Omental fat pad (tissue), 4 donors: ENCODE data around the gene CTTNBP2. TPM values are rescaled to one million over a fixed set of nuclear protein-coding genes. Genes with fewer than 3 reads are reported as not detected.

Experiments used
- ATAC-seq: fragments of 150-250 bp; one replicate; pipeline ENCODE4 v1.9.1; 2016; ENCODE audit warnings: mild to moderate bottlenecking, moderate library complexity; ENCODE audit not compliant: low FRiP score
- DNase-seq: peaks from one replicate; pipeline ENCODE4 v3.0.0-alpha.2; 2019; ENCODE audit warnings: low spot score
- total RNA-seq, 4 donors: library from RNA; depleted of rRNA; stranded (reverse); fragments of >200 nt; gene quantifications; one replicate each; pipeline ENCODE4 v1.1.0, GENCODE V29; 2016
- TF ChIP-seq, protein P1 (sequence below), 3 donors: fragments of 450-650 bp; IDR thresholded peaks; one replicate each; pipeline ENCODE4 v1.5.1; 2016 to 2017; ENCODE audit warnings: antibody characterized with exemption in 3 of 3, mild to moderate bottlenecking in 3 of 3, moderate library complexity in 2 of 3

CTTNBP2 gene
- total RNA-seq, 4 donors from 2014 or later = 4.7 to 15.1 (median 13.0) TPM

GRCh38 chr7:117816727-117817126, 56.5 kb downstream of the CTTNBP2 start:
- TF ChIP-seq, protein P1, sequence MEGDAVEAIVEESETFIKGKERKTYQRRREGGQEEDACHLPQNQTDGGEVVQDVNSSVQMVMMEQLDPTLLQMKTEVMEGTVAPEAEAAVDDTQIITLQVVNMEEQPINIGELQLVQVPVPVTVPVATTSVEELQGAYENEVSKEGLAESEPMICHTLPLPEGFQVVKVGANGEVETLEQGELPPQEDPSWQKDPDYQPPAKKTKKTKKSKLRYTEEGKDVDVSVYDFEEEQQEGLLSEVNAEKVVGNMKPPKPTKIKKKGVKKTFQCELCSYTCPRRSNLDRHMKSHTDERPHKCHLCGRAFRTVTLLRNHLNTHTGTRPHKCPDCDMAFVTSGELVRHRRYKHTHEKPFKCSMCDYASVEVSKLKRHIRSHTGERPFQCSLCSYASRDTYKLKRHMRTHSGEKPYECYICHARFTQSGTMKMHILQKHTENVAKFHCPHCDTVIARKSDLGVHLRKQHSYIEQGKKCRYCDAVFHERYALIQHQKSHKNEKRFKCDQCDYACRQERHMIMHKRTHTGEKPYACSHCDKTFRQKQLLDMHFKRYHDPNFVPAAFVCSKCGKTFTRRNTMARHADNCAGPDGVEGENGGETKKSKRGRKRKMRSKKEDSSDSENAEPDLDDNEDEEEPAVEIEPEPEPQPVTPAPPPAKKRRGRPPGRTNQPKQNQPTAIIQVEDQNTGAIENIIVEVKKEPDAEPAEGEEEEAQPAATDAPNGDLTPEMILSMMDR (IDR thresholded peaks at IDR 0.05) = no peak
- DNase-seq (no peak), ATAC-seq (no peak)

GRCh38 chr7:117811696-117812095, 61.5 kb downstream of the CTTNBP2 start:
- TF ChIP-seq, protein P1 (IDR thresholded peaks at IDR 0.05) = no peak
- no peak for ATAC-seq
- DNase-seq = no peak

DNA sequence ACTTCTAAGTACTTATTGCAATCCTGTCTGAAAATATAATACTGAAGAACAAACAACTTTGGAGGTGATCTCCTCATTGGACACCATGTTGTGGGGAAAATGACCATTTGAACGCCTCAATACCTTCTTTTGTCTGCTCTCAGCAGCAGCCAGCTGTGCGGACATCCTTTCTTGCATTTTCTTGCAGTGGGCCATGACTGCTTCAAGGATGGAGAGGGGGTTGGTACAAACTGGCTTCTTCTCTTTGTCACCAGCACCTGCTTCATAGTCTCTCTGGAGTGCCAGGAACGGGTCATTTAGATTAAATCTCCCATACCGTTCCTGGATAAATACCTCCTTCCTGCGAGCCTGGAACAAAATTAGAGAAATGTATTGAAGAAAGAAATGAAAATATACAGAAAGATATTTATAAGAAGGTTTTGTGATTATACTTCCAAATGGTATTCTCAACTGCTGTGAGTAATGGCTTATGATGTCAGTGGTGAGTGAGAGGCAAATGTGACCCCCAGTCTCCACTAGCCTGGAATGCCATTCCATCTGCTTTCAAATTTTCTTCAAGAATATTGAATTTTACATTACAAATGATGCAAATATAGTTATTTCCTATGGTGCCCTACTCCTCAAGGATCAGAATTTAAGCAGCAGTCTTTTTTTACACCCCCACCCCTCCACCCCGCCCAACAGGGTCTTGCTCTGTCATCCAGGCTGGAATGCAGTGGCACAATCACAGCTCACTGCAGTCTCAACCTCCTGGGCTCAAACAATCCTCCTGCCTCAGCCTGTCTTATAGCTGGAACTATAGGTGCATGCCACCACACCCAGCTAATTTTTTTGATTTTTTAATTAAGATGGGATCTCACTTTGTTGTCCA, 62.4 kb downstream of the CTTNBP2 start:
- DNase-seq (no peak), ATAC-seq (no peak)
- TF ChIP-seq, protein P1 (IDR thresholded peaks at IDR 0.05) = no peak

- no peak for DNase-seq
- no peak for ATAC-seq
- TF ChIP-seq, protein P1 (IDR thresholded peaks at IDR 0.05) = no peak
Measured at GRCh38 chr7:117809958-117810357, 63.3 kb downstream of the CTTNBP2 start.

DNA sequence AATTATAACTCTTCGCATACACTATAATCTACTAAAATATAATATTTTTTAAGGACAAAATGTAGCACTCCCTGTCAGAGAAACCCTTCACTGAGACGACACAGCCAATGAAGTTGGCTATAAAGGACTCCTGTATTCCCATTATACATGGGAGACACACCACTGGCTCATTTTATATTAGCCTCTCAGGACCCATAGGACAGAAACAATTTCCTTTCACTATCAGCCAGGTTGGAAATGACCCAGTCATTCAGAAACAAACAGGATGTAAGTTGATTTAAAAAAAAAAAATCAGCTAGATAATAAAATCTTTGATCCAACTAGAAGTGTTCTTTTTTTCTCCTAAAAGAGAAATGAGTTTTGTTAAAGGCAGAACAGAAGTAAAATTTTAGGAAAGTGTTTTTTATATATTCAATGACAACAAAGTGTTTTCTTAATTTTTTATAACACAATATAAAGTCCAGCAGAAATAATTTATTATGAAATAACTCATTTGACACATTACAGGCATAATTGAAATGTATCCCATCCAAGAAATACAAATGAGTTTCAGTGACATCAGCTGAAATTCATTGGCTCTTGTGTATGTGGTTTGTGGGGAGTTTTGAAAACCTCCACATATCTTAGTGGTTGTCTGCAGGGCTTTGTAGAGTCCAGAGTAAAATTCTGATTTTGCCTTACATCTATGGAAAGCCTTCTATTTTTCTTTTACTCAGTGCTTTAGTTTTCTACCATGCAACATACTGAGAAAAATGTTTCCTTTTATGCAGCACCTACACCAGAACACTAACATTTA, 64.1 kb downstream of the CTTNBP2 start:
- no peak for DNase-seq
- ATAC-seq = no peak
- TF ChIP-seq, protein P1 (IDR thresholded peaks at IDR 0.05) = no peak

DNA sequence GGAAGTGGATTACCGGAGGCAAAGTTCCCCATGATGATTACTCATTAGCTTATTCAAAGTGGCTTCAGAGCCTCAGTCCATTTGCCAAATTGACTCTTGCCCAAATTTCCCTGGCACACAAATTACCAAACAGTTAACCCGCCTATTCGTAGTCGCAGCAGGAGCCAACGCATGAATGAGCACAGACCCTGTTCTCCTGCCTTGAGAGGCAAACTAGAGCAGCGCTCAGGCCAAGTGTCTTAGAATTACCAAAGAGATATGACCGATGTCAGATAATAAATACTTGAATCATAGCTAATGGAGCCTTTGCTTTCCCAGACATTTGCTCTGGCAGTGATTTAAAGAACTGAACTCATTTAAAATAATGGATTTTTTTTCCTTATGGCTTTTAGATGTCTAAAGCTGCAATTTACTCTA, 64.9 kb downstream of the CTTNBP2 start:
- TF ChIP-seq, protein P1 (IDR thresholded peaks at IDR 0.05) = no peak
- DNase-seq (no peak), ATAC-seq (peak; percentile 59)
